Esophagus (tissue), 2 donors: ENCODE data around the gene RAB39A. TPM values are rescaled to one million over a fixed set of nuclear protein-coding genes. Genes with fewer than 3 reads are reported as not detected.

Experiments used
- H3K27ac ChIP-seq, 2 donors: one replicate each; pipeline ENCODE4 v1.5.1; 2013; ENCODE audit warnings: low read depth in 2 of 2, mild to moderate bottlenecking in 2 of 2, inconsistent platforms in 1 of 2, low read length in 1 of 2, moderate library complexity in 1 of 2
- H3K27me3 ChIP-seq, 2 donors: one replicate each; pipeline ENCODE4 v1.6.1; 2013; ENCODE audit warnings: low read length in 2 of 2, control low read depth in 1 of 2, mild to moderate bottlenecking in 1 of 2; ENCODE audit not compliant: insufficient read depth in 2 of 2, control insufficient read depth in 1 of 2
- H3K36me3 ChIP-seq, 2 donors: one replicate each; pipeline ENCODE4 v1.6.1; 2013; ENCODE audit warnings: low read length in 1 of 2; ENCODE audit not compliant: control insufficient read depth in 2 of 2, insufficient read depth in 2 of 2
- H3K4me1 ChIP-seq, 2 donors: one replicate each; pipeline ENCODE4 v1.6.1; 2013; ENCODE audit warnings: low read length in 1 of 2; ENCODE audit not compliant: control insufficient read depth in 2 of 2, insufficient read depth in 2 of 2
- H3K4me3 ChIP-seq, 2 donors: one replicate each; pipeline ENCODE4 v1.5.1; 2013; ENCODE audit warnings: low read length in 2 of 2, mild to moderate bottlenecking in 2 of 2, low read depth in 1 of 2, moderate library complexity in 1 of 2
- H3K9me3 ChIP-seq, 2 donors: one replicate each; pipeline ENCODE4 v1.6.1; 2013; ENCODE audit warnings: mild to moderate bottlenecking in 2 of 2, low read depth in 1 of 2, low read length in 1 of 2, moderate library complexity in 1 of 2; ENCODE audit not compliant: control insufficient read depth in 2 of 2, insufficient read depth in 1 of 2
- WGBS, 2 donors: extraction: QIAGEN DNeasy Blood & Tissue Kit; methylation state at CpG; one replicate each; pipeline ENCODE4 v1.1.7; 2013; 5-methylcytosine and 5-hydroxymethylcytosine counted together
- polyA plus RNA-seq, 2 donors: library from polyadenylated mRNA; stranded (reverse); fragments of 200-250 nt; gene quantifications; one replicate each; pipeline ENCODE4 v1.2.3, GENCODE V29; 2013
- donor health status: healthy with polysubstance abuse.
- donor health status: Bipolar disorder and iron deficiency.

Gene RAB39A
- polyA plus RNA-seq, 2 donors, result 0.04 TPM; not detected in 1

- no peaks in the 10 kb centered on the region for H3K27me3 ChIP-seq
- no peak overlapping the region for H3K4me3 ChIP-seq
- WGBS, 2 donors, result 93 to 97% methylated on average over 5 of the region's 5 CpGs
- no peaks in the 10 kb centered on the region for H3K9me3 ChIP-seq
- no peak overlapping the region for H3K27ac ChIP-seq
- H3K36me3 ChIP-seq, result no peaks in the 10 kb centered on the region
- peaks cover 0 to 2% of the 10 kb centered on the region in 2 donors for H3K4me1 ChIP-seq
Measured at GRCh38 chr11:108012139-108012725, 84.0 kb downstream of the RAB39A start.

Other genes with a start within 250 kb of the RAB39A start
- under 1 TPM in 1 of 2 donors, not detected in 1; 0.21 TPM for gene SLN, start 216.4 kb upstream of the RAB39A start, polyA plus RNA-seq
- 10 to 100 TPM in 1 of 2 donors, 1 to 10 TPM in 1; 9.3 to 12.6 TPM for gene SLC35F2, start 69.7 kb upstream of the RAB39A start, polyA plus RNA-seq
- 1 to 10 TPM; 3.2 to 4.9 TPM for gene CUL5, start 80.5 kb downstream of the RAB39A start, polyA plus RNA-seq
- gene ACAT1, start 193.1 kb downstream of the RAB39A start, polyA plus RNA-seq, result 10 to 100 TPM; 20.7 to 38.0 TPM